Activated CD4-positive, alpha-beta T cell treated with anti-CD3 and anti-CD28 coated beads, Interleukin-2, amount 50 U/mL, for 16 hours (primary cell): ENCODE data around the gene KRTAP6-3.

Experiments
- DNase-seq: peaks from one replicate; pipeline ENCODE4 v3.0.0-alpha.2; 2020

Gene KRTAP6-3

DNA sequence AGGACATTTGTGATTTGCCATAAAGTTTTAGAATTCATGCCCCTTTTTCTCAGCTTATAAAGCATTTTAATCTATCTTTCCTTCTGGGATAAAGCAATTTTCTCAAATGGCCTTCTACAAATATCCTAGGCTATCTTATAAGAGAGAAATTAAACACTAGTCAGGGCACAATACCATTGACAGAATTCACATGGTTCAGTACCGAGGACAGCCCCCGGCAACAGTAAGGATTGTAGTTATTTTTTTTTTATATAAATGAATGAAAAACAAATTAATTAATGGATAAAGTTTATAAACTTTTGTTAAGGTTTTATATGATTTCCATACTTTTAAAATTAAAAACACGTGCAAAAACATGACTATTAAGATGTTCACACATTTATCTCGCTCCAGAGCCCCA, 35.9 kb downstream of the KRTAP6-3 start:
- DNase-seq, result no peak

DNA sequence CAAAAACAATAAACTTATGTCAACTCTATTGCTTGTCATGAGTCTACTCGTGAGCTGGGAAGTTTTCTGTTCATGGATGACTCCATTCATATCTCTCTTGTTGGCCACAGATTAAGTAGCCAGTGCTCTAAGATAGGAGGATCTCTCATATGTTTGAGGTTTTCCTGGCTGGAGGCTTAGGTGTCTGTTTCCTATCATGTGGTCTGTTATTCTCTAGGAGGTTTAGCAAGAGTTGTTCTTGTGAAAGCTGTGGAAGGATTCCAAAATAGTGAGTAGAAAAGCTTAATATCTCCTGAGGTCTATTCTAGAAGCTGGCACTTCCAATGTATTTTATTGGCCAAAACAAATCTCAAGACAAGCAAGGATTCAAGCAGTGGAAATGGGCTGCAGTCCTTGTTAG, 37.0 kb downstream of the KRTAP6-3 start:
- no peak for DNase-seq

- DNase-seq, result no peak
Observed at GRCh38 chr21:30634906-30635305, 42.7 kb downstream of the KRTAP6-3 start, which contains the start of gene KRTAP20-2. Gene KRTAP20-2 (plus strand): TSS chr21:30635206. CDS start chr21:30635264, 58 bp downstream.

DNA sequence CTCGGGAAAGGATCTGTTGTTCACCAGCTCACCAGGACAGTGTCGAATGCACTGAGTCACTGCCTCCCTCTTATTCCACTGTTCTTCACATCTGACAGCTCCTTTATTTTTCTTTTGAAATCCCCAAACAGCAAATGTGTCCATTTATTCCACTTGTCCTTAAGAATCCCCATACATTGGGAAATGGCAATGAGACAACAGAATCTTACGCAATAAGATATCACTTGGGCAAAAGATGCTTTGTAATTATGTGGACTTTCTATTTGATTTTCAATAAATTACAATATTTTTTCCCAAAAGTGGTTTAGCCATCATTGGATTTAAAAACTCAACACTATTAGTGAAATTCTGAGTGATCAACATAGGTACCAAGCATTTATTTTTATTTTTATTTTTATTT, 46.4 kb downstream of the KRTAP6-3 start:
- no peak for DNase-seq

DNA sequence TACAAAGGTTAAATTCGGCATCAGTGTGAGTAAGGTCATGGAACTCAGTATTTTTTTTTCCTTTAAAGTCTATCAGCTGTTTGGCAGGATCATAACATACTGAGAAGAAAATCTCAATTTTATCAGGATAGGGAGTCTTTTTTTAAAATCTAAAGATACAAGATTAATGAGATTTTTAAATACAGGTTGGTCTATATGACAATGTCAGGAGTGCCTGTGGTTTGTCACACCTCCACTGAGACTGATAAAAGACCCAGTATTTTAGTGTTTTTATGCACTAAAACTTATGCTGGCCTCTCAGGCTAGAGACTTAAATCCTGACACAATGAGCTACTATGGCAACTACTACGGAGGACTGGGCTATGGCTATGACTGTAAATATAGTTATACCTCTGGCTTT, 50.3 kb downstream of the KRTAP6-3 start, which contains the start of gene KRTAP20-3:
KRTAP20-3 (plus strand) TSS at position 301 of the 400 bp plus-strand sequence.
- DNase-seq, result no peak
